K562 treated with DMSO at 1 percent for 24 hours (cell line): Measurements from ENCODE around the gene NEURL2. TPM values are rescaled to one million over a fixed set of nuclear protein-coding genes. Genes with fewer than 3 reads are reported as not detected.

Experiments
- total RNA-seq: library from RNA; unstranded; fragments of 300-600 nt; gene quantifications from 2 replicates; pipeline ENCODE4 v1.2.3, GENCODE V29; 2022; ENCODE audit warnings: low read depth; ENCODE audit not compliant: insufficient read depth

The NEURL2 gene, protein sequence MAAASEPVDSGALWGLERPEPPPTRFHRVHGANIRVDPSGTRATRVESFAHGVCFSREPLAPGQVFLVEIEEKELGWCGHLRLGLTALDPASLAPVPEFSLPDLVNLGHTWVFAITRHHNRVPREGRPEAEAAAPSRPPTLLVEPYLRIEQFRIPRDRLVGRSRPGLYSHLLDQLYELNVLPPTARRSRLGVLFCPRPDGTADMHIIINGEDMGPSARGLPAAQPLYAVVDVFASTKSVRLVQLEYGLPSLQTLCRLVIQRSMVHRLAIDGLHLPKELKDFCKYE
- total RNA-seq = 5.7 and 6.2 TPM in 2 replicates

DNA sequence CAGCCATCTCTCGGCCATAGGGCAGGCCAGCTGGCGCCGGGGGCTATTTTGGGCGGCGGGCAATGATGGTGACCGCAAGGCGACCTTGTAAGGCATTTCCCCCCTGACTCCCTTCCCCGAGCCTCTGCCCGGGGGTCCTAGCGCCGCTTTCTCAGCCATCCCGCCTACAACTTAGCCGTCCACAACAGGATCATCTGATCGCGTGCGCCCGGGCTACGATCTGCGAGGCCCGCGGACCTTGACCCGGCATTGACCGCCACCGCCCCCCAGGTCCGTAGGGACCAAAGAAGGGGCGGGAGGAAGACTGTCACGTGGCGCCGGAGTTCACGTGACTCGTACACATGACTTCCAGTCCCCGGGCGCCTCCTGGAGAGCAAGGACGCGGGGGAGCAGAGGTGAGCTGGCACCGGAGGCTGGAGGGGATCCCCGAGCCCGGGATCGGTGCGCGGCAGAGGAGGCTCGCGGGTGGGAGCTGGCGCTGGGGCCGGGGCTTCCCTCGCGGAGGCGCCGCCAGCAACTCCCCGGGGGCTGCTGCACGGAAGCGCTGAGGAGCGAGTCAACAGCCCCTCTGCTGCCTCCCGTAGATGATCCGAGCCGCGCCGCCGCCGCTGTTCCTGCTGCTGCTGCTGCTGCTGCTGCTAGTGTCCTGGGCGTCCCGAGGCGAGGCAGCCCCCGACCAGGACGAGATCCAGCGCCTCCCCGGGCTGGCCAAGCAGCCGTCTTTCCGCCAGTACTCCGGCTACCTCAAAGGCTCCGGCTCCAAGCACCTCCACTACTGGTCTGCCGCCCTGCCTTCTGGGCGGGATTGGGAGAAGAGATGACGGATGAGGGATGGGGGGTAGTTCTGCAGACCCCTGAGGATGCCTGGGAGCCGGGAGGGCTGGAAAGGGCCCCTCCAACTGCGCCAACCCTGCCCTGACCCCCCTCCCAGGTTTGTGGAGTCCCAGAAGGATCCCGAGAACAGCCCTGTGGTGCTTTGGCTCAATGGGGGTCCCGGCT is at the start of gene NEURL2, which contains the start of gene CTSA:
NEURL2 (minus strand) TSS at position 224 of the 999 bp plus-strand sequence; CDS start at position 7, 217 bp downstream.
CTSA (plus strand) TSS at position 351 of the 999 bp plus-strand sequence; CDS start at position 585, 234 bp downstream.

DNA sequence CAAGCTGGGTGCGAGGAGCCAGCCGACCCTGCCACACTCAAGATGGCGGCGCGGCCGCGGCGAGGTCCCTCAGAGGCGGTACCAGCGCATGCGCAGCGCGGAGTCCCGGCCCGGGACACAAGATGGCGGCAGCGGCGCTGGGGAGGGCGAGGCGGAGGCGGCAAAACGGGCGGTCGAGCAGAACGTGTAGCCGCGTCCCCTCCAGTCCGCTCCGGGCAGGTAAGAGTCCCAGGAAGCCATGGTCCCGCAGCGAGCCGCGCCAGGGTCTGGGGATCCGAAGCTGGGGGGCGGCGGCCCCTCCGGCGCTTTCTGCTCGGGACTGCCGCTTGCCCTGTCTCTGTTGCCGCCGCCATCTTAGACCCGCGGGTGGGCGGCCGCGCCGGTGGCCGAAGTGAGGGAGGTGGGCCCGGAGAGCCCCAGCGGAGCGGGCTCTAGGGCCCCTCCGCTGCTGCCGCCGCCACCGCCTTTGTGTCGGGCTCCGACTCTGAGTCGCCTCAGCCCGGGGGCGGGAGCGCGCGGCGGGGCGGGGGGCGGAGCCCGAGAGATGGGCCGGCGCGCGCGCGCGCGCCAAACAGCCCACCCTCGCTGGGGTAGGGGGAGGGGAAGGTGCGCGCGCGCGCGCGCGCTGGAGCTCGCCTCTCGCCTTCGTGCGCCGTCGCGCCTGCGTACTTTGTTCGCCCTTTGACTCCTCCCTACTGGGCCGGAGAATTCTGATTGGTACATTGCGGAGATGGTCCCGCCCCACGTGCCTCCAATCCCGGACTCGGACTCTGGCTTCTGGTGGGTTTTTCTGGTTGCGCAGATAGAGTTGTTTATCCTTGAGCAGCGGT is 43.8 kb upstream of the NEURL2 start, which contains the start of gene PCIF1:
PCIF1 (plus strand) TSS at position 98 of the 830 bp plus-strand sequence. CDS start 4,317 bp downstream, outside the sequence.

DNA sequence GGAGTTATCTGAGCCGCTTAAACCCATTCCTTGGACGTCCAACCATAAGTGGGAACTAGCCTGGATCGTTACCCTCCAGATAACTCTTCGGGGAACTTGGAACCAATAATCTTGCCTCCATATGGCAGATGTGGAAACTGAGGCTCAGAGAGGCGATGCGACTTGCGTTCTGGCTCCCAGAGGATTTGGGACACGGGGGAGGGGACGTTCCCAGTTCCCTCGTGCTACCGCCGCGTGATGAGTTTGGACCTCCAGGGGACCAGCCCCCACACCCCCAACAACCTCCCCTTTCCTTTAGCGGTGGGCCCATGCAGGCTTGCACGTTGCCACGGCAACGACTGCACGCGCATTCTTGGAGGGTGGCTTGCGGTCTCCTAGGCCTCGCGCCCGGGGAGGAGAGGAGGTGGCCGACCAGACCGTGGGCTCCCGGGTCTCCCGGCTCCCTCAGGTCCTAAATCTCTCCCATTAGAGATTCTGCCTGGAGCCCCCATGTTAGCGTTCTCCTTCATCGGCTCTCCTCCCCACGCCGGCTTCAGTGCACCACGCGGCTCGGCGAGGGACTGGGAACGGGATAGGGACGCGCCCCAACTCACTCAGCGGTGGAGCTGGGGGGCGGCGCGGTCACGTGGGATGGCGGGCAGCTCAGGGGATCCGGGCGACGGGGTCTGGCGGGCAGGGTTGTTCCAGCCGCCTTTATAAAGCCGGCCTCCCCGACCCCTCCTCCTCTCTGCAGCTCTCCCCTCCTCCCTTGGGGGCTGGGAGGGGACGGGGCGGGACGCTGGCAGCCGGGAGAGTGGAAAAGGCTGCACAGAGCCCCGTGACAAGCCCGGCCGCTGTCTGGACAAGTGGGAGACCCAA is 20.7 kb upstream of the NEURL2 start, which contains the start of gene PLTP:
PLTP (minus strand) TSS at position 670 of the 858 bp plus-strand sequence. CDS start 703 bp downstream, outside the sequence.

DNA sequence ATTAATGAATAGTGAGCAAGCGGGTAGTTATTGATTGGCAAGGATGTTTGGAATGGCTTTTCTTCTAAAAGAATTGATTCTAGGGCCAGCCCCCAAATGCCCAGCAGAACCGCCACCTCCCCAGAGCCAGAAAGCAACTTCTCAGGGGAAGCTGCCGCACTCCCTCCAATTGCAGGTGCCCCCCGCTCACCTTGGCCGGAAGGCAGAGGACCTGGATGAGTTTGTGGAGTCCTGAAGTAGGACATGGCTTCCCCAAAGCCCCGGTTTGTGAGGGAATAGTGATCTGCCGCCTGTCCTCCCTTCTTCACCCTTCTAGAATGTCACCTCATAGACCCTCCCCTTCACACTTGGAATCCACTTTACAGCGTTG is 3.7 kb downstream of the NEURL2 start, which contains the start of gene SPATA25:
SPATA25 (minus strand) TSS at position 277 of the 370 bp plus-strand sequence; CDS start at position 245, 32 bp downstream.

DNA sequence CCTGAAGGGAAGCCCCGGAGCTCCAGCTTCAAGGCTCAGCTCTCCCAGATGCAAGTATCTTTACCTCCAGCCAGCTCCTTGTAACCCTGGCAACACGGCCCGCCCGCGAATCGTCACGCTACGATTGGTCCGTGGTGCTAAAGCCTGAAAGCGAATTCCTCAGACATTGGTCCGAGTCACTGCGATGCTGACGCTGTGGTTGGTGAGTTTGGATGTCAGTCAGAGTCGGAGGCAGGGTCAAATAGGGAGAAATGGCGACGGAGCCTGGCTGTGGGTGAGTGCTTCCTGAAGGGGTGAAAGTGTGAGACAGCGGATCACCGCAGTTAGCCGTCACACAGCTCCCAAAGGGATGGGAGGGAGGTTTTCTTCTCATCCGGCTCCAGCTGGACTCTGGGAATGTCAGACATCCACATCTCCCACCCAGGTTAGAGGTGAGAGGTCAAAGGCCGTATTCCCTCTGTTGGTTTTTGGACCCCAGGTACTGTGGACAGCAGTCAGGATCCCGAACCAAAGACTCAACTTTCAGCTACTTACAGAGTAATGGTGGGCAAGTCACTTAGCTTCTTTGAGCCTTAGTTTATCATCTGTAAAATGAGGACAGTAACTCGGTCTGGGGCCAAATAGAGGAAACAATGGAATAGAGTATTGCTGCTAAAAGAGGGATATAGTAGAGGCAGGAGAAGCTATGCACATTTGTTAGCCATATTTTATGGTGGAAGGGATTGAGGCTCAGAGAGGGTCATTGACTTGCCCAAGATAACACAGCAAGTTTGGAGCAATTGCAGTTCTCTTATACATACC is 9.8 kb downstream of the NEURL2 start, which contains the start of gene ZSWIM1:
ZSWIM1 (plus strand) TSS at position 240 of the 801 bp plus-strand sequence. CDS start 1,366 bp downstream, outside the sequence.

DNA sequence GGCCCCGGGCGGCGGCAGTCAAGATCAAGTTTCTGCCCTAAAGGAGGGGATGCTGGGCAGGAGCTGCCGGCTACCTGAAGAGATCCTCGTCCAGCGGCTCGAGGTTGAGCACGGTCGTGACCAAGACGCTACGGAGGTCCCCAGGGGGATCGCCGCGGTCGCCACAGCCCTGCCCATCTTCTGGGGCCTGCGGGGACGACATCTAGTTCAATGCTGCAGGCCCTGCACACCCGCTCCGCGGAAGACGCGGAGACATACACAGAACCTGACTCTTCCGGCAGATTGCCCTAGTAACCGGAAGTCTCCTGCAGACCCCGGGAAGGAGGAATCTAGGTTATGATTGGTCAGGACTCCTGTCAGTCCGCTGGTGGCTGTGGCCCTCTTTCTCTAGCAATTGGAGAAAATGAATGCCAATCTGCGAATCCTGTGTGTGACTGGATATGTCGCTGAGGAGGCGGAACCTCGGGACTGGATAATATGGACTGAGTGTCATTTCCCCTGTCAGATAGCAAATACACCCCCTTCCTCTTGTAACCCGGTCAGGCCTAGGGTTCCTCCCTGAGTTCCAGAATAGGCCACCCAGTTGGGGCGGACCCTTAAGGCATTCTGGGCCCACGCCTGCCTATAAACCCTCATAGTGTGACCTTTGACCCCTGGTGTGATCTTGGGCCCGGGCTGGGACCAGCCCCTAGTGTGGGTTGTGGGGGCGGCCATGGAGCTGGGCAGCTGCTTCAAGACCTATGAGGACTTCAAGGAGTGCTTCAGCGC is 33.7 kb downstream of the NEURL2 start, which contains the start of the genes ACOT8 and ZSWIM3:
ACOT8 (minus strand) TSS at position 279 of the 768 bp plus-strand sequence; CDS start at position 202, 77 bp downstream.
ZSWIM3 (plus strand) TSS at position 501 of the 768 bp plus-strand sequence; CDS start at position 713, 212 bp downstream.

Other genes with a start within 250 kb of the NEURL2 start
- not detected in 2 replicates for gene WFDC11, start 221.0 kb downstream of the NEURL2 start, total RNA-seq
- gene WFDC13, start 189.2 kb downstream of the NEURL2 start, total RNA-seq = not detected in 2 replicates
- not detected in 2 replicates for gene WFDC10B, start 186.2 kb downstream of the NEURL2 start, total RNA-seq
- gene SPINT4, start 168.9 kb downstream of the NEURL2 start, total RNA-seq = not detected in 2 replicates
- gene WFDC3, start 99.3 kb downstream of the NEURL2 start, total RNA-seq = not detected in 2 replicates
- gene DNTTIP1, start 99.3 kb downstream of the NEURL2 start, total RNA-seq = 43.2 and 49.6 TPM in 2 replicates
- gene UBE2C, start 78.6 kb downstream of the NEURL2 start, total RNA-seq = 1.1 and 1.4 TPM in 2 replicates
- gene TNNC2, start 63.9 kb downstream of the NEURL2 start, total RNA-seq = 0.63 TPM in 1 of 2 replicates, not detected in the other
- 4.5 and 9.1 TPM in 2 replicates for gene SNX21, start 57.4 kb downstream of the NEURL2 start, total RNA-seq
- 79.1 and 83.5 TPM in 2 replicates for gene ACOT8, start 33.8 kb downstream of the NEURL2 start, total RNA-seq
- 6.3 and 7.3 TPM in 2 replicates for gene ZSWIM3, start 33.6 kb downstream of the NEURL2 start, total RNA-seq
- gene ZSWIM1, start 10.0 kb downstream of the NEURL2 start, total RNA-seq = 14.3 and 14.4 TPM in 2 replicates
- 1.8 TPM in 2 replicates for gene SPATA25, start 3.6 kb downstream of the NEURL2 start, total RNA-seq
- 89.9 and 90.0 TPM in 2 replicates for gene CTSA, start 127 bp upstream of the NEURL2 start, total RNA-seq
- gene PLTP, start 20.9 kb upstream of the NEURL2 start, total RNA-seq = 25.1 and 27.9 TPM in 2 replicates
- gene PCIF1, start 43.5 kb upstream of the NEURL2 start, total RNA-seq = 34.6 and 41.6 TPM in 2 replicates
- gene ZNF335, start 81.0 kb upstream of the NEURL2 start, total RNA-seq = 12.7 and 16.1 TPM in 2 replicates
- gene MMP9, start 117.7 kb upstream of the NEURL2 start, total RNA-seq = 0.29 TPM in 1 of 2 replicates, not detected in the other
- 16.6 and 17.4 TPM in 2 replicates for gene SLC12A5, start 138.0 kb upstream of the NEURL2 start, total RNA-seq
- gene NCOA5, start 198.8 kb upstream of the NEURL2 start, total RNA-seq = 20.7 and 23.0 TPM in 2 replicates
- gene CD40, start 227.1 kb upstream of the NEURL2 start, total RNA-seq = 6.3 and 7.7 TPM in 2 replicates